Measurements from ENCODE around the gene HSPB6. TPM values are rescaled to one million over a fixed set of nuclear protein-coding genes. Genes with fewer than 3 reads are reported as not detected.

The HSPB6 gene
- total RNA-seq, 1 donor from 2014 or later, result 21.7 TPM

DNA sequence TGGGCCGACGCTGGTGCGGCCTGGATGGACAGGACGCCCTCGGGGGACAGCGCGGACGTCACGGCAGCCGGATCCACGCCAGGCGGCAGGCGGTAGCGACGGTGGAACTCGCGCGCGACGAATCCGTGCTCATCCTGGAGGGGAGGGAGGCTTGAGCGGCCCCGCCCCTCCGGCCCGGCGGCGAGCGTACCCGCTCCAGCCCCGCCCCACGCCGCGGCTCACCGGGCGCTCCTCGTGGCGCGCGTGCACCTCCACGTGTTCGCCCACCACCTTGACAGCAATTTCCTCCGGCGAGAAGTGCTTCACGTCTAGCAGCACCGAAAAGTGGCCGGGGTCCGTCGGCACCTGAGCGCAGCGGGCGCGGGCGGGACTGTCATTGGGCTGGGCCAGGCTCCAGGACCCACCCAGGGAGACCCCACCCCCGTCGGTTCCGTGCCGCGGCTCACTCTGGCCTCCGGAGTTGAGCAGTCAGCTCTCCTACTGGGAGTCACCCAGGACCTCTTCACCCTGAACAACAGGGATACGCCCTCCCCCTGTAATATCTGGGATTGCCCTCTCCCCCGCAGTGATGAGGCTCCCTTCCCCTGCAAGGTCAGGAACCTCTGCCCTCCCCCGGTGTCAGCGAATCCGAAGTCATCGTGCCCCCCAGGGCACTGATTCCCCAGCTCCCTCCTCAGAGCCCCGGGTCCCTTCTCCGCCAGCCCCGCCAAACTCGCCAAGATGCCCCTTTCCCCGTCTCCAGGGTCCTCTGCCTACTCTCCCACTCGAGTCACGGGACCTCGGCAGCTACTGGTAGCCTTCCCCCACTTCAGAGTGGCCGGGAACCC lies 1.1 kb downstream of the HSPB6 start:
- Mint-ChIP-seq H3K9me3 (no peaks in the 10 kb centered on the region), H3K27ac (peak overlapping the region; percentile 93), H3K36me3 (peaks cover 4% of the 10 kb centered on the region), H3K4me1 (peaks cover 21% of the 10 kb centered on the region), H3K27me3 (ENCODE audit: low read depth) (peaks cover 9% of the 10 kb centered on the region), H3K4me3 (peak overlapping the region; percentile 67)
- TF ChIP-seq, protein P1, sequence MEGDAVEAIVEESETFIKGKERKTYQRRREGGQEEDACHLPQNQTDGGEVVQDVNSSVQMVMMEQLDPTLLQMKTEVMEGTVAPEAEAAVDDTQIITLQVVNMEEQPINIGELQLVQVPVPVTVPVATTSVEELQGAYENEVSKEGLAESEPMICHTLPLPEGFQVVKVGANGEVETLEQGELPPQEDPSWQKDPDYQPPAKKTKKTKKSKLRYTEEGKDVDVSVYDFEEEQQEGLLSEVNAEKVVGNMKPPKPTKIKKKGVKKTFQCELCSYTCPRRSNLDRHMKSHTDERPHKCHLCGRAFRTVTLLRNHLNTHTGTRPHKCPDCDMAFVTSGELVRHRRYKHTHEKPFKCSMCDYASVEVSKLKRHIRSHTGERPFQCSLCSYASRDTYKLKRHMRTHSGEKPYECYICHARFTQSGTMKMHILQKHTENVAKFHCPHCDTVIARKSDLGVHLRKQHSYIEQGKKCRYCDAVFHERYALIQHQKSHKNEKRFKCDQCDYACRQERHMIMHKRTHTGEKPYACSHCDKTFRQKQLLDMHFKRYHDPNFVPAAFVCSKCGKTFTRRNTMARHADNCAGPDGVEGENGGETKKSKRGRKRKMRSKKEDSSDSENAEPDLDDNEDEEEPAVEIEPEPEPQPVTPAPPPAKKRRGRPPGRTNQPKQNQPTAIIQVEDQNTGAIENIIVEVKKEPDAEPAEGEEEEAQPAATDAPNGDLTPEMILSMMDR (IDR thresholded peaks at IDR 0.05; ENCODE audit: unreplicated experiment), result no peak
- no peak for DNase-seq (ENCODE audit: low spot score in 2 of 2, unreplicated experiment in 2 of 2)

DNA sequence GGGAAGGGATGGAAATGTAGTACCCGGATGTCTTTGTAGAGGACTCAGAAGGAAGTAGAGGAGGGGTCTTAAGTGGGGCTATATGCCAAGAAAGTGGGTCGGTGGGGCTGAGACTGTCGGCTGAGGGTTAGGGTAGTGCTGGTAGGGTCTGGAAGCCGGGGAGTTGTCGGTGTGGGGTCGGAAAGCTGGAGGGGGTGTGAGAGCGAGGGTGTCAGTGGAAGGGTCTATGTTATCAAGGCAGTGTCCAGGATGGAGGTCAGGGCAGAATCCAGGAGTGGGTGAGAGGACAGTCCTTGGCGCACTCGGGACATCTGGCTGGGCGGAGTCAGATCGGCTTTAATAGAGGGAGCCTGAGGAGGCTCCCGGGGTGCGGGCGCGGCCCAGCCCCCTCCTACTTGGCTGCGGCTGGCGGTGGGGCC lies 1.7 kb downstream of the HSPB6 start:
- peaks cover 4% of the 10 kb centered on the region for H3K36me3 Mint-ChIP-seq
- no peak for DNase-seq (ENCODE audit: low spot score in 2 of 2, unreplicated experiment in 2 of 2)
- no peaks in the 10 kb centered on the region for H3K9me3 Mint-ChIP-seq
- H3K4me1 Mint-ChIP-seq, result peaks cover 24% of the 10 kb centered on the region
- H3K4me3 Mint-ChIP-seq, result peak overlapping the region; percentile 53
- TF ChIP-seq, protein P1 (IDR thresholded peaks at IDR 0.05; ENCODE audit: unreplicated experiment), result no peak
- H3K27me3 Mint-ChIP-seq (ENCODE audit: low read depth), result peaks cover 9% of the 10 kb centered on the region
- H3K27ac Mint-ChIP-seq, result peak overlapping the region; percentile 37

DNA sequence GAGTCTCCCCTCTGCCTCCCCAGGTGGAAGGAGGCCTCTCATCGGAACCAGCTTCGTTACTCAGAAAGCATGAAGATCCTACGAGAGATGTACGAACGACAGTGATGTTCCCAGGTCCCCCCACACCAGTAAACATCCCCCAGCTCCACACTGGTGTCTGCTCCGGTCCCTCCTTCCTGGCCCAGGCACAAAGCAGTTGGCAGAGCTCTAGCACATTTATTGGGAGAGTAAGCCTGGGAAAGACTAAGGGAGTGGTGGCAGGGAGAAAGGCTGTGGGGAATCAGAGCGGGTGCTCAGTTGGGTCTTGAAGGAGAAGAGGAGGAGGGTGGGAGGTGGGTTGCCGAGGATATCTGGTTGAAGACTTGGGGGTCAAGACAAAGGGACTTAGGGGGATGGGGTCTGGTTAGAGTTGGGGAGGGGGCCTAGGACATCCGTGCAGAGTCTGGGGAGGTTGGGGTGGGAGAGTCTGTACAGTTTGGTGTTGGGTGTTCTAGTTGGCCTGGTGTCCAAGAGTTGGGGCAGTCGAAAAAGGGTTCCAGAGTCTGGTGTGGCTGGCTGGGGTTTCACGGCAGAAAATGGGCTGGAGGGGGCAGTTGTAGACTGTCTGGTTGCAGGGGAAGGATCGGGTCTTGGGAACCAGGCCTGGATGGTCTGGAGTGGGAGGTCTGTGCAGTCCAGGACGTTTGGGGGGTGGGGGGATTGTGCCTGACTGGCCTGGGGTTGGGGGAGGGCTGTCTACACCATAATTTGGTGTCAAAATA lies 2.3 kb downstream of the HSPB6 start:
- DNase-seq (ENCODE audit: low spot score in 2 of 2, unreplicated experiment in 2 of 2), result no peak
- peaks cover 9% of the 10 kb centered on the region for H3K27me3 Mint-ChIP-seq (ENCODE audit: low read depth)
- peaks cover 4% of the 10 kb centered on the region for H3K36me3 Mint-ChIP-seq
- H3K27ac Mint-ChIP-seq, result peak overlapping the region; percentile 39
- TF ChIP-seq, protein P1 (IDR thresholded peaks at IDR 0.05; ENCODE audit: unreplicated experiment), result no peak
- no peak overlapping the region for H3K4me3 Mint-ChIP-seq
- H3K4me1 Mint-ChIP-seq, result peaks cover 29% of the 10 kb centered on the region
- no peaks in the 10 kb centered on the region for H3K9me3 Mint-ChIP-seq

DNA sequence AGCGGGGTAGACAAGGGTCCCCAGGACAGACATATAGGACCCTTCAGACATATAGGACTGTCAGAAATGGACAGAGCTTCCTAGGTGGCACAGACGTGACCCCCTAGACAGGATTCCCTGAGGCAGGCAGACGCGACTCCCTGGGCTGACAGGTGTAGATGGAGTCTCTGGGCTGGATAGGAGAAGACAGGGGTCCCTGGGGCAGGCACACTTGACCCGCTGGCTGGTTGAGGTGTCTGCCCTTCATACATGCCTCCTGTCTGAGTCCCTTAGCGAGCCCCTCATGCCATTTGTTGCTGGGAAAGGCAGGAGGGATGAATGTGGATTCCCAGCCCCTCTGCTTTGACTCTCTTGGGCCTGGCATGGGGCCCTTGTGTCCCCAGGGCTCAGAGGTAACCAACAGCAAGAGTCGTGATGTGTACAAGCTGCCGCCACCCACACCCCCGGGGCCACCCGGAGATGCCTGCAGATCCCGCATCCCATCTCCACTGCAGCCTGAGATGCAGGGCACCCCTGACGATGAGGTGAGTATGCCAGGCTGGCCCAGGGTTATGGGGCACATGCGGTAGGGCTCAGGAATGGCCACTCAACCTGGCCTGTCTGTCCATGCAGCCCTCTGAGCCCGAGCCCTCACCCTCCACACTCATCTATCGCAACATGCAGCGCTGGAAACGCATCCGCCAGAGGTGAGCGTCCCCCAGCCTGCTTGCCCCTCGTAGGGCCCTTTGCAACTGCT lies 3.0 kb downstream of the HSPB6 start:
- Mint-ChIP-seq H3K4me3 (no peak overlapping the region), H3K27ac (no peak overlapping the region), H3K36me3 (peaks cover 4% of the 10 kb centered on the region), H3K4me1 (peaks cover 29% of the 10 kb centered on the region), H3K27me3 (ENCODE audit: low read depth) (peaks cover 9% of the 10 kb centered on the region), H3K9me3 (no peaks in the 10 kb centered on the region)
- TF ChIP-seq, protein P1 (IDR thresholded peaks at IDR 0.05; ENCODE audit: unreplicated experiment), result no peak
- no peak for DNase-seq (ENCODE audit: low spot score in 2 of 2, unreplicated experiment in 2 of 2)

DNA sequence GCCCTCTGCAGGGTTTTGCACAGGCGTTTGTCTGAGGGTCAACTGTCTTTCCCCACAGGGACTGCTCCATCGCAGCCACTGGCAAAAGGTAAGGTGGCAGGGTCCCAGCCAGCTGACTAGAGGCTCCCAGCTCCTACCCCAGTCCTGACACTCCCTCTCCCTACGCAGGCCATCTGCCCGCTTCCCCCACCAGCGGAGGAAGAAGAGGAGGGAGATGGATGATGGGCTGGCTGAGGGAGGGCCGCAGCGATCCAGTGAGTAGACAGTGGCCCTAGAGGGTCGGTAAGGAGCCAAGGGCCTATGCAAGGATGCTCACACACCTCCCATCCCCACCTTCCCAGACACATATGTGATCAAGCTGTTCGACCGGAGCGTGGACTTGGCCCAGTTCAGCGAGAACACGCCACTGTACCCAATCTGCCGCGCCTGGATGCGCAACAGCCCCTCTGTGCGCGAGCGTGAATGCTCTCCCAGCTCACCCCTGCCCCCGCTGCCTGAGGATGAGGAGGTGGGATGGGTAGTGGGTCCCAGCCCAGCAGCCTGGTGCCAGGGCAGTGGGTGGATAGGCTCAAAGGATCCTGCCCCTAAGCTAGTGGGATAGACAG lies 4.0 kb downstream of the HSPB6 start:
- no peaks in the 10 kb centered on the region for H3K9me3 Mint-ChIP-seq
- DNase-seq (ENCODE audit: low spot score in 2 of 2, unreplicated experiment in 2 of 2), result no peak
- H3K27ac Mint-ChIP-seq, result no peak overlapping the region
- peaks cover 4% of the 10 kb centered on the region for H3K36me3 Mint-ChIP-seq
- TF ChIP-seq, protein P1 (IDR thresholded peaks at IDR 0.05; ENCODE audit: unreplicated experiment), result no peak
- peaks cover 9% of the 10 kb centered on the region for H3K27me3 Mint-ChIP-seq (ENCODE audit: low read depth)
- H3K4me3 Mint-ChIP-seq, result no peak overlapping the region
- peaks cover 37% of the 10 kb centered on the region for H3K4me1 Mint-ChIP-seq
